ENCODE results near the gene KIAA0319L. TPM values are rescaled to one million over a fixed set of nuclear protein-coding genes. Genes with fewer than 3 reads are reported as not detected.
A peak's percentile ranks its signal among the peaks of the same experiment; 100 is the strongest.

KIAA0319L gene
- total and polyA plus RNA-seq, 3 experiments from 2014 or later: 28.5 to 30.4 (median 29.3) TPM

DNA sequence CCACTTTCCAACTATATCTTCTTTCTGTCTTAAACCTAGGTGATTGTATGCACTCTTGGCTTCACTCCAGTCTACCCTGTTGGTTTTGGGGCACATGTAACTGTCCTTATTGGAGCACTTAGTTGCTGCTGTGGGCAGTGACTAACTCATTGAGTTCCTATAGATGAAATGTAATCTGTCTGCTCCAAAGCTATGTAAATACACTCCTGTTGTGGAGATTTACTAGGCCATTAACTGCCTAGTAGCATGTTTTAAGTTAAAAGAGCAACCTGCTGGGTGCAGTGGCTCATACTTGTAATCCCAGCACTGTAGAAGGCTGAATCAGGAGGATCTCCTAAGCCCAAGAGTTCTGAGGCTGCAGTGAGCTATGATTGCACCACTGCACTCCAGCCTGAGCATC, 151.1 kb downstream of the KIAA0319L start:
- Mint-ChIP-seq H3K9me3 (no peaks in the 10 kb centered on the region), H3K4me1 (no peaks in the 10 kb centered on the region), H3K27me3 (peaks cover 0 to 1% of the 10 kb centered on the region in 2 donors), H3K4me3 (no peak overlapping the region), H3K36me3 (peaks cover 25 to 68% (median 28%) of the 10 kb centered on the region in 3 donors), H3K27ac (peak overlapping the region in 1 of 8 donors; percentile 23)
- no peak overlapping the region for H3K4me3 ChIP-seq (ENCODE audit: low read length)
- H3K36me3 ChIP-seq (ENCODE audit: insufficient read depth, low read length): peaks cover 32% of the 10 kb centered on the region
- no peaks in the 10 kb centered on the region for H3K4me1 ChIP-seq (ENCODE audit: insufficient read depth, low read length)
- CTCF ChIA-PET: interaction anchor here (1.2 kb wide), 1 partner anchor 321 kb away, joined by 3 read pairs; no protein-coding TSS in a partner anchor
- POLR2A ChIA-PET: no interaction called here
- no peaks in the 10 kb centered on the region for H3K9me3 ChIP-seq (ENCODE audit: low read length)
- H3K27ac ChIP-seq (ENCODE audit: low read depth, low read length): no peak overlapping the region
- DNase-seq: no peak
- no peaks in the 10 kb centered on the region for H3K27me3 ChIP-seq (ENCODE audit: insufficient read depth, low read length, poor library complexity, severe bottlenecking)

DNA sequence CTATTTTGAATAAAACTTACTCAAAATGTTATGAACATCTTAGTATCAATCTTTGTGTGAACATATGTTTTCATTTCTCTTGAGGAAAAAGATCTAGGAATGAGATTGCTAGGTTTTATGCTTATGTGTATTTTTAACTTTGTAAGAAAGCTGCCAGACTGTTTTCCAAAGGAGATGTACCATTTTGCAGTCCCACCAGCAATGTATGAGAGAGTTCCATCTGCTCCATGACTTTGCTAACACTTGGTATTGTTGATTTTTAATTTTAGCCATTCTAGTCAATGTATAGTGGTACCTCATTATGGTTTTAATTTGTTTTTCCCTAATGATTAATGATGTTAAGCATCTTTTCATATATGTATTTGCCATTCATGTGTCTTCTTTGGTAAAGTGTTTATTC, 156.2 kb downstream of the KIAA0319L start:
- peaks cover 22 to 69% (median 26%) of the 10 kb centered on the region in 3 donors for H3K36me3 Mint-ChIP-seq
- H3K27me3 Mint-ChIP-seq: no peaks in the 10 kb centered on the region

DNA sequence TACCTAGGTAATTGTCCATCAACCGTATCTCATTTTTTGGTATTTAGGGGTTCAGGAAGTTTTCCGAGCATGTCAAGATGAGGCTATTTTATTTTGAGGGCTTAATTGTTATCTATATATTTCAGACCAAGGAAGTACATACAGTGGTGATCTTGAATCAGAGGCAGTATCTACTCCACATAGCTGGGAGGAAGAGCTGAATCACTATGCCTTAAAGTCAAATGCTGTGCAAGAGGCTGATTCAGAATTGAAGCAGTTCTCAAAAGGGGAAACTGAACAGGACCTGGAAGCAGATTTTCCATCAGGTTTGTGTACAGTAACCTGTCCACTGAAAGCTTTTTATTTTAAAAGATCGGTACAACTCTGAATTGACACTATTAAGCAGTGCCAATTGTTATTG, 158.5 kb downstream of the KIAA0319L start:
- ChIA-PET POLR2A (no interaction called here), CTCF (no interaction called here)
- Mint-ChIP-seq H3K27ac (peak overlapping the region in 2 of 8 donors; percentile 7 to 66), H3K27me3 (no peaks in the 10 kb centered on the region), H3K4me3 (peak overlapping the region in 1 of 7 donors; percentile 41), H3K9me3 (no peaks in the 10 kb centered on the region), H3K36me3 (peaks cover 15 to 71% (median 31%) of the 10 kb centered on the region in 3 donors), H3K4me1 (peaks cover 6 to 14% (median 10%) of the 10 kb centered on the region in 3 donors)
- Histone ChIP-seq H3K27me3 (ENCODE audit: insufficient read depth, low read length, poor library complexity, severe bottlenecking) (no peaks in the 10 kb centered on the region), H3K4me1 (ENCODE audit: insufficient read depth, low read length) (no peaks in the 10 kb centered on the region), H3K27ac (ENCODE audit: low read depth, low read length) (no peak overlapping the region), H3K4me3 (ENCODE audit: low read length) (no peak overlapping the region), H3K36me3 (ENCODE audit: insufficient read depth, low read length) (peaks cover 21% of the 10 kb centered on the region), H3K9me3 (ENCODE audit: low read length) (no peaks in the 10 kb centered on the region)
- no peak for DNase-seq

More for the DNA sequence above, 156.2 kb downstream of the KIAA0319L start:
- no peak overlapping the region for H3K4me3 ChIP-seq (ENCODE audit: low read length)
- Mint-ChIP-seq H3K4me1 (peaks cover 6 to 14% (median 10%) of the 10 kb centered on the region in 3 donors), H3K4me3 (no peak overlapping the region), H3K9me3 (no peaks in the 10 kb centered on the region), H3K27ac (peak overlapping the region in 3 of 8 donors; percentile 2 to 8 (median 8))
- no peaks in the 10 kb centered on the region for H3K9me3 ChIP-seq (ENCODE audit: low read length)
- no peaks in the 10 kb centered on the region for H3K27me3 ChIP-seq (ENCODE audit: insufficient read depth, low read length, poor library complexity, severe bottlenecking)
- no peak overlapping the region for H3K27ac ChIP-seq (ENCODE audit: low read depth, low read length)
- peaks cover 29% of the 10 kb centered on the region for H3K36me3 ChIP-seq (ENCODE audit: insufficient read depth, low read length)
- CTCF ChIA-PET: no interaction called here
- no peaks in the 10 kb centered on the region for H3K4me1 ChIP-seq (ENCODE audit: insufficient read depth, low read length)
- POLR2A ChIA-PET: no interaction called here
- DNase-seq: no peak

DNA sequence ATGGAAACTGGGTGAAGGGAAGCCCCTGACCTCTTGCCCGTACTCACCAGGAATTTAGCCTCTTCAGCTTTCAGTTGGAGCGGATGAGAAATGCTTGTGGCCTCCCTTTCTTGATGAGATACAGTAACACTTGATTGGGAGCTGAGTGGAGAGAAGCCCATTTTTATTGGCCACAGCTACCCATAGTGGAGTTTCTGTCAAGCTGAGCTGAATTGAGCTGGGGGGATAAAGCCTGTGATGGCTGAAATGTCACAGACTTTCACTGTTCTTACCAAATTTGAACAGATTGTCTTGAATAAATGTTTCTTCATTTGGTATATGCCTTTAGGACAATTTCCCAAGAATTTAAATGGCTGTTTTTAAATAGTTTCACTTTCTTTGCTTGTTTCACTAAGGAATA, 162.8 kb downstream of the KIAA0319L start:
- H3K27ac Mint-ChIP-seq: peak overlapping the region in 3 of 8 donors; percentile 12 to 88 (median 68)
- Histone ChIP-seq H3K4me3 (ENCODE audit: low read length) (no peak overlapping the region), H3K9me3 (ENCODE audit: low read length) (no peaks in the 10 kb centered on the region), H3K4me1 (ENCODE audit: insufficient read depth, low read length) (no peaks in the 10 kb centered on the region), H3K27ac (ENCODE audit: low read depth, low read length) (no peak overlapping the region), H3K36me3 (ENCODE audit: insufficient read depth, low read length) (peaks cover 25% of the 10 kb centered on the region), H3K27me3 (ENCODE audit: insufficient read depth, low read length, poor library complexity, severe bottlenecking) (no peaks in the 10 kb centered on the region)
- ChIA-PET CTCF (interaction anchor here (0.5 kb wide), 1 partner anchor 93 kb away, joined by 4 read pairs; no protein-coding TSS in a partner anchor), POLR2A (no interaction called here)
- no peak overlapping the region for H3K4me3 Mint-ChIP-seq
- H3K9me3 Mint-ChIP-seq: no peaks in the 10 kb centered on the region
- no peak for DNase-seq
- H3K27me3 Mint-ChIP-seq: no peaks in the 10 kb centered on the region
- H3K4me1 Mint-ChIP-seq: peaks cover 6 to 13% (median 9%) of the 10 kb centered on the region in 3 donors
- H3K36me3 Mint-ChIP-seq: peaks cover 3 to 74% (median 30%) of the 10 kb centered on the region in 3 donors

DNA sequence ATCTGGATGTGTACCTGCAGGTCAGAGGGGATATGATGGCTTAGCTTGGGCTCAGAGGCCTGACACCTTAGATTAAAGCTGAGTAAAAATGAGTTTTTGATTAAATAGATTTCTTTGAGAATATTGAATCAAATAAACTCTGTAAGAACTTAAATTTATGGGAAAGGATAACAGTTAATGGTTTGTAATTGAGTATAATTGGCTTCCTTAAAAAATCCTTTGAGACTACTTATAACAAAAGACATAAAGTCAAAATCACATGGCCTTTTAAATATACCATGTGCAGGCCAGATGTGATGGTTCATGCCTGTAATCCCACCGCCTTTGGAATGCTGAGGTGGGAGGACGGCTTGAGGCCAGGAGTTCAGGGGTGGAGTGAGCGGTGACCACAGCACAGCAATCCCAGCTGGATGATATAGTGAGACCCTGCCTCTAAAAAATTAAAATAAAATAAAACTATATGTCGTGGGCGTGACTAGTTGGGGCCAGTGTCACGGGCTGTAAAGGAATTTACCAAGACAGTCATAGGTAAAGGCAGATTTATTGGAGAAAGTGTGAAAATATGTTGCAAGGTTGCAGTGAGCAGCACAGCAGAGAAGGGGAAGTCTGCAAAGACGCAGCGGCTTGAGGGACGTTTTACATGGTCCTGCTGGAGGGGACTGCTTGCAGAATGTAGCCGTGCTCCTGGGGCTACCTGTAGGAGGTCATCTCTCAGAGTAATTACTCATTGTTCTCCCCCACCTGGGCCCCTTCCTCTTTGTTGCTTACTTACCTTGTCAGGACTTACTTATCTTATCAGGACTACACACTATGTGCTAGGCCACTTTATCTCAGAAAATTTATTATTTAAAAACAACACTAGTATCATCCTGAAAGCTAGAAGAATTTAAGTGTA, 166.4 kb downstream of the KIAA0319L start:
- Histone ChIP-seq H3K4me3 (ENCODE audit: low read length) (no peak overlapping the region), H3K9me3 (ENCODE audit: low read length) (no peaks in the 10 kb centered on the region), H3K36me3 (ENCODE audit: insufficient read depth, low read length) (peaks cover 13% of the 10 kb centered on the region), H3K27ac (ENCODE audit: low read depth, low read length) (no peak overlapping the region), H3K4me1 (ENCODE audit: insufficient read depth, low read length) (no peaks in the 10 kb centered on the region), H3K27me3 (ENCODE audit: insufficient read depth, low read length, poor library complexity, severe bottlenecking) (no peaks in the 10 kb centered on the region)
- CTCF ChIA-PET: no interaction called here
- POLR2A ChIA-PET: no interaction called here
- peaks cover 0 to 68% (median 25%) of the 10 kb centered on the region in 3 donors for H3K36me3 Mint-ChIP-seq
- H3K27ac Mint-ChIP-seq: no peak overlapping the region
- no peak for DNase-seq
- H3K4me1 Mint-ChIP-seq: no peaks in the 10 kb centered on the region
- H3K9me3 Mint-ChIP-seq: no peaks in the 10 kb centered on the region
- H3K4me3 Mint-ChIP-seq: no peak overlapping the region
- H3K27me3 Mint-ChIP-seq: no peaks in the 10 kb centered on the region

DNA sequence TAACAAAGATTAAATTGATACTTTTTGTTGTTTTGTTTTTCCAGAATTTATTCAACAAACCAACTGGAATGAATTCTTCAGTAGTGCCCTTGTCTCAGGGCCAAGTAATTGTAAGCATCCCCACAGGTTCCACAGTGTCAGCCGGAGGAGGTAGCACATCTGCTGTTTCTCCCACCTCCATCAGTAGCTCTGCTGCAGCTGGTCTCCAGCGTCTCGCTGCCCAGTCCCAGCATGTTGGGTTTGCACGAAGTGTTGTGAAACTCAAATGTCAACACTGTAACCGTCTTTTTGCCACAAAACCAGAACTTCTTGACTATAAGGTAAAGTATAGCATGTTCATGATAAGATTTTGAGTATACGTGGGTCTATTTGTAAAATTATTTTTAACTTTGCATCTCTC, 170.2 kb downstream of the KIAA0319L start:
- H3K27ac Mint-ChIP-seq: peak overlapping the region in 1 of 8 donors; percentile 15
- no peaks in the 10 kb centered on the region for H3K9me3 Mint-ChIP-seq
- H3K27me3 Mint-ChIP-seq: no peaks in the 10 kb centered on the region
- CTCF ChIA-PET: no interaction called here
- no peak for DNase-seq
- POLR2A ChIA-PET: no interaction called here
- peaks cover 0 to 48% (median 16%) of the 10 kb centered on the region in 3 donors for H3K36me3 Mint-ChIP-seq
- no peaks in the 10 kb centered on the region for H3K4me1 ChIP-seq (ENCODE audit: insufficient read depth, low read length)
- peaks cover 9% of the 10 kb centered on the region for H3K36me3 ChIP-seq (ENCODE audit: insufficient read depth, low read length)
- H3K4me3 Mint-ChIP-seq: no peak overlapping the region
- no peak overlapping the region for H3K27ac ChIP-seq (ENCODE audit: low read depth, low read length)
- no peaks in the 10 kb centered on the region for H3K27me3 ChIP-seq (ENCODE audit: insufficient read depth, low read length, poor library complexity, severe bottlenecking)
- H3K4me3 ChIP-seq (ENCODE audit: low read length): no peak overlapping the region
- no peaks in the 10 kb centered on the region for H3K4me1 Mint-ChIP-seq
- no peaks in the 10 kb centered on the region for H3K9me3 ChIP-seq (ENCODE audit: low read length)

DNA sequence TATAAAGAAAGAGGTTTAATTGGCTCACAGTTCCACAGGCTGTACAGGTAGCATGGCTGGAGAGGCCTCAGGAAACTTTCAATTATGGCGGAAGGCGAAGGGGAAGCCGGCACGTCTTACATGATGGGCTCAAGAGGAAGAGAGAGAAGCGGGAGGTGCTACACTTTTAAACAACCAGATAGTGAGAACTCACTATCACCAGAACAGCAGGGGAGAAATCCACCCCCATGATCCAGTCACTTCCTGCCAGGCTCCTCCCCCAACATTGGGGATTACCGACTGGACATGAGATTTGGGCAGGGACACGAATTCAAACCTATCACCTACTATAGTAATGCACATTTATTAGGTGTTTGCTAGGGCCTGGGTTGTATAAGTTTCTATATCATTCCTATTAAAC, 170.9 kb downstream of the KIAA0319L start:
- ChIA-PET POLR2A (no interaction called here), CTCF (no interaction called here)
- no peak overlapping the region for H3K4me3 ChIP-seq (ENCODE audit: low read length)
- Mint-ChIP-seq H3K4me1 (no peaks in the 10 kb centered on the region), H3K27ac (peak overlapping the region in 2 of 8 donors; percentile 0 to 22), H3K27me3 (no peaks in the 10 kb centered on the region), H3K4me3 (no peak overlapping the region), H3K36me3 (peaks cover 0 to 50% (median 18%) of the 10 kb centered on the region in 3 donors), H3K9me3 (no peaks in the 10 kb centered on the region)
- peaks cover 9% of the 10 kb centered on the region for H3K36me3 ChIP-seq (ENCODE audit: insufficient read depth, low read length)
- H3K27ac ChIP-seq (ENCODE audit: low read depth, low read length): no peak overlapping the region
- no peaks in the 10 kb centered on the region for H3K9me3 ChIP-seq (ENCODE audit: low read length)
- no peak for DNase-seq
- no peaks in the 10 kb centered on the region for H3K4me1 ChIP-seq (ENCODE audit: insufficient read depth, low read length)
- H3K27me3 ChIP-seq (ENCODE audit: insufficient read depth, low read length, poor library complexity, severe bottlenecking): no peaks in the 10 kb centered on the region
